OCI-LY1 (cell line): Measurements from ENCODE around the gene ADO.

ENCODE experiments used
- H2AFZ ChIP-seq: fragments of 200-600 bp; sonication (generic), shearing (Covaris generic); 2 replicates; pipeline ENCODE4 v1.6.0; 2014; ENCODE audit warnings: antibody characterized with exemption, mild to moderate bottlenecking, low read length
- H3F3A ChIP-seq: fragments of 200-600 bp; sonication (generic), shearing (Covaris generic); 2 replicates; pipeline ENCODE4 v1.6.0; 2014; ENCODE audit warnings: mild to moderate bottlenecking, antibody characterized with exemption, low read length, moderate library complexity; ENCODE audit not compliant: insufficient read depth
- H3K27ac ChIP-seq: fragments of 200-600 bp; sonication (generic); 2 replicates; pipeline ENCODE4 v1.5.1; 2014; ENCODE audit warnings: low read length, mixed run types, mild to moderate bottlenecking, low read depth; ENCODE audit not compliant: poor library complexity, severe bottlenecking
- H3K27me3 ChIP-seq: fragments of 200-600 bp; sonication (generic); 2 replicates; pipeline ENCODE4 v1.6.0; 2014; ENCODE audit warnings: antibody characterized with exemption, mild to moderate bottlenecking, low read length, moderate library complexity; ENCODE audit not compliant: insufficient read depth
- H3K36me3 ChIP-seq: fragments of 200-600 bp; sonication (generic); 2 replicates; pipeline ENCODE4 v1.6.1; 2014; ENCODE audit warnings: mild to moderate bottlenecking, antibody characterized with exemption, low read length, moderate library complexity, mixed read lengths; ENCODE audit not compliant: insufficient read depth
- H3K4me1 ChIP-seq: fragments of 200-600 bp; sonication (generic); 2 replicates; pipeline ENCODE4 v1.5.1; 2014; ENCODE audit warnings: mild to moderate bottlenecking, low read length, moderate library complexity; ENCODE audit not compliant: insufficient read depth, severe bottlenecking
- H3K4me2 ChIP-seq: fragments of 200-600 bp; sonication (generic), shearing (Covaris generic); 2 replicates; pipeline ENCODE4 v1.6.1; 2014; ENCODE audit warnings: low read length
- H3K4me3 ChIP-seq: fragments of 200-600 bp; sonication (generic); 2 replicates; pipeline ENCODE4 v1.5.1; 2014; ENCODE audit warnings: low read length, low read depth, mild to moderate bottlenecking, mixed read lengths; ENCODE audit not compliant: poor library complexity, severe bottlenecking
- H3K79me2 ChIP-seq: fragments of 200-600 bp; shearing (Covaris generic); 2 replicates; pipeline ENCODE4 v1.6.1; 2016; ENCODE audit warnings: mixed run types, low read length, mixed read lengths; ENCODE audit not compliant: insufficient read depth
- H3K9ac ChIP-seq: fragments of 200-600 bp; sonication (generic), shearing (Covaris generic); 2 replicates; pipeline ENCODE4 v1.6.1; 2014; ENCODE audit warnings: mild to moderate bottlenecking, low read length, mixed read lengths
- H3K9me2 ChIP-seq: fragments of 200-600 bp; sonication (generic), shearing (Covaris generic); 2 replicates; pipeline ENCODE4 v1.6.1; 2014; ENCODE audit warnings: low read depth, mild to moderate bottlenecking, low read length, mixed read lengths
- H3K9me3 ChIP-seq: fragments of 200-600 bp; shearing (Covaris generic); 2 replicates; pipeline ENCODE4 v1.6.1; 2014; ENCODE audit warnings: low read length, mixed read lengths
- H4K20me1 ChIP-seq: fragments of 200-600 bp; sonication (generic), shearing (Covaris generic); 2 replicates; pipeline ENCODE4 v1.6.0; 2016; ENCODE audit warnings: mild to moderate bottlenecking, low read length; ENCODE audit not compliant: insufficient read depth
- CTCF ChIP-seq: fragments of 200-600 bp; sonication (generic), shearing (Covaris generic); IDR thresholded peaks from 2 replicates; pipeline ENCODE4 v1.5.1; 2017; ENCODE audit warnings: mild to moderate bottlenecking, antibody characterized with exemption, low read length, moderate library complexity, mixed read lengths
- EZH2 ChIP-seq: fragments of 200-600 bp; sonication (generic), shearing (Covaris generic); IDR thresholded peaks from 2 replicates; pipeline ENCODE4 v1.8.0; 2017; ENCODE audit warnings: borderline replicate concordance, mixed run types, mild to moderate bottlenecking, antibody characterized with exemption, low read length, moderate library complexity, mixed read lengths

The ADO gene

GRCh38 chr10:62830679-62831078 lies 26.2 kb downstream of the ADO start:
- Histone ChIP-seq H3K27ac (no peak overlapping the region), H3K79me2 (no peaks in the 10 kb centered on the region), H3K4me2 (no peak overlapping the region), H3K36me3 (no peaks in the 10 kb centered on the region), H2AFZ (no peak overlapping the region), H3K4me1 (no peaks in the 10 kb centered on the region), H3K9me2 (no peaks in the 10 kb centered on the region), H3K4me3 (no peak overlapping the region), H3K9ac (no peak overlapping the region), H4K20me1 (no peaks in the 10 kb centered on the region), H3K9me3 (no peaks in the 10 kb centered on the region), H3F3A (no peaks in the 10 kb centered on the region), H3K27me3 (no peaks in the 10 kb centered on the region)
- no peak for TF ChIP-seq EZH2
- no peak for TF ChIP-seq CTCF

GRCh38 chr10:62831346-62831745 lies 26.8 kb downstream of the ADO start:
- Histone ChIP-seq H3K79me2 (no peaks in the 10 kb centered on the region), H3K9me3 (no peaks in the 10 kb centered on the region), H2AFZ (no peak overlapping the region), H3K9ac (no peak overlapping the region), H3K9me2 (no peaks in the 10 kb centered on the region), H3K27me3 (no peaks in the 10 kb centered on the region), H3K4me2 (no peak overlapping the region), H3F3A (no peaks in the 10 kb centered on the region), H3K4me3 (no peak overlapping the region), H3K4me1 (no peaks in the 10 kb centered on the region), H3K36me3 (no peaks in the 10 kb centered on the region), H3K27ac (no peak overlapping the region), H4K20me1 (no peaks in the 10 kb centered on the region)
- TF ChIP-seq CTCF (no peak), EZH2 (no peak)

GRCh38 chr10:62839590-62839989 lies 35.1 kb downstream of the ADO start:
- TF ChIP-seq EZH2 = no peak
- TF ChIP-seq CTCF = no peak
- Histone ChIP-seq H4K20me1 (no peaks in the 10 kb centered on the region), H3K9me3 (no peaks in the 10 kb centered on the region), H3K4me2 (no peak overlapping the region), H3K9ac (no peak overlapping the region), H3K27me3 (no peaks in the 10 kb centered on the region), H3K4me3 (no peak overlapping the region), H3K27ac (no peak overlapping the region), H3K9me2 (no peaks in the 10 kb centered on the region), H3F3A (no peaks in the 10 kb centered on the region), H3K4me1 (no peaks in the 10 kb centered on the region), H2AFZ (no peak overlapping the region), H3K79me2 (no peaks in the 10 kb centered on the region), H3K36me3 (no peaks in the 10 kb centered on the region)
